GM21423 (cell line): ENCODE data around the gene MAGEA4.

Experiments used
- ATAC-seq: cut with Tn5 transposase; IDR thresholded peaks from one replicate; pipeline ENCODE4 v1.9.1; 2021; ENCODE audit warnings: mild to moderate bottlenecking, moderate library complexity; ENCODE audit not compliant: unreplicated experiment

MAGEA4 gene

DNA sequence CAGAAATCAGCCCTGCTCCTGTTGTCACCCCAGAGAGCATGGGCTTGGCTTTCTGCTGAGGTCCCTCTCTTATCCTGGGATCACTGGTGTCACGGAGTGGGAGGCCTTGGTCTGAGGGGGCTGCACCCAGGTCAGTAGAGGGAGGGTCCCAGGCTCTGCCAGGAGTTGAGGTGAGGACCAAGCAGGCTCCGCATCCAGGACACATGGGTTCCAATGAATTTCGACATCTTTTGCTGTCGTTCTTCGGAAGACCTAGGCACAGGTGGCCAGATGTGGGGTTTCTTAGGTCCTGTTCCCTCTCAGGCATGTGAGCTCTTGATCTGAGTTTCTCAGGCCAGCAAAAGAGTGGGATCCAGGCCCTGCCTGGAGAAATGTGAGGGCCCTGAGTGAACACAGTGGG lies 10.0 kb downstream of the MAGEA4 start:
- ATAC-seq: no peak

DNA sequence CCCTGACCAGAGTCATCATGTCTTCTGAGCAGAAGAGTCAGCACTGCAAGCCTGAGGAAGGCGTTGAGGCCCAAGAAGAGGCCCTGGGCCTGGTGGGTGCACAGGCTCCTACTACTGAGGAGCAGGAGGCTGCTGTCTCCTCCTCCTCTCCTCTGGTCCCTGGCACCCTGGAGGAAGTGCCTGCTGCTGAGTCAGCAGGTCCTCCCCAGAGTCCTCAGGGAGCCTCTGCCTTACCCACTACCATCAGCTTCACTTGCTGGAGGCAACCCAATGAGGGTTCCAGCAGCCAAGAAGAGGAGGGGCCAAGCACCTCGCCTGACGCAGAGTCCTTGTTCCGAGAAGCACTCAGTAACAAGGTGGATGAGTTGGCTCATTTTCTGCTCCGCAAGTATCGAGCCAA lies 11.0 kb downstream of the MAGEA4 start:
- no peak for ATAC-seq

DNA sequence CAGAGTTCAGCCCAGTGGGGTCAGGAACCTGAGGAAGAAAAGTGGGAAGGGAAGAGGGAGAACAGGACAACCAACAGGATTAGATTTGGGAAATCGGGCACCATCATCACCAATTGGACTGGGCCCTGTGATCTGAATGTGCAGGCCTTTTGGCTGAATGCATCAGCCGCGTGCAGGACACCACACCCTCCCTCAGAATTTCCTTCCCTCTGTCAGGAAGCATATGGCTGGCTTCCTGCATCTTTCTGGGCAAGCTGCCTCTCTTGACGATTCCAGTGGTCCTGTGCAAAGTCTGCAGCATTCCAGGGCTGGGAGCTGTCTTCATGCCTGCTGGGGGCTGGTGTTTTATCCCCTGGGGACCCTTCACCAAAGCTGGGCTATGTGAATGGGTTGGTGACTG lies 16.4 kb downstream of the MAGEA4 start:
- ATAC-seq: no peak

DNA sequence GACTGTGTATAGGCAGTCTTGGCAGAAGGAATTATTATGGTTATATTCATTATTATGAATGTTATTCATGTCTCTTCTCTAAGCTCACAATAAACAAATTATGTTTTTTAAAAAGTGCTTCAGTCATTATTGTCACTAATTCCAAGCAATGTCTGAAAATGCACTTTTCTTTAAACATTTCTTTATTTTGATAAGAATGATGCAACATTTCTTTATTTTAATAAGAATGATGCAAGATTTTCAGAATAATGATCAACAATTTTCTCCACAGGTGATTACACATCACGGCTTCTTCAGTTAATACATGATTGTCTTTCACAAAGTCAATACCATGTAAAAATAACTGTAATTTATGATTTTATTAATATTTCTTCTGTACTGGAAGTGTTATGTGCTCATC lies 22.7 kb downstream of the MAGEA4 start:
- no peak for ATAC-seq

DNA sequence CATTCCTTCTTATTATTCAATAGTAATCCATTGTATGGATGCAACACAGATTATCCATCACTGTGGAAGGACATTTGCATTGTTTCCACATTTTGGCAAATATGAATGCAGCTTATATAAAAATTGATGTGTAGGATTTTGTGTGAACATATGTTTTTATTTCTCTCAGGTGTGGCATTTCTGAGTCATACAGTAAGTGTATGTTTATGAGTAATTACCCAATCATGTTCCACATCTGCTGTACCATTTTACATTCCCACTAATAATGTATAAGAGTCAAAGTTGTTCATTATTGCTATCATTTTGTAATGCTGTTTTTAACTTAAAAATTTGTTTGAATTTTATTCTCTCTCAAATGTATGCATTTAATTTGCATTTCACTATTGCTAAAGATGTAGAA lies 25.5 kb downstream of the MAGEA4 start:
- ATAC-seq: no peak

DNA sequence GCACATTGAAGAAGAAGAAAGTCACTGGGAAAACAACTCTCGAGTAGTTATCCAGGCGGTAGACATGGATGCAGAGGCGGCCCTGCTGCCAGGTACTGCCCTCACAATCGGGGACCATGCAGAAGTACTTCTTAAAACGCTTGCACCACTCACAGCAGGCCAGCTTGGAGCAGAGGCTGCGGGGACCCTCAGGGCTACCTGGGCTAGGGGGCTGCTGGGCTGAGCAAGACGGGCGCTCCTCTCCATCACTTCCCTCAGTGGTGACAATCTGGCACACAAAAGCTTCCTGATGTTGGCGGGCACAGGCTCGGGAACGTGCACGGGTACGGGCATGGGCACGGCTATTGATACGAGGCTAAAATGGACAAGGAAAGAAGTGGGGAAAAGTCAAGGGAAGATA lies 42.0 kb downstream of the MAGEA4 start:
- ATAC-seq: no peak

DNA sequence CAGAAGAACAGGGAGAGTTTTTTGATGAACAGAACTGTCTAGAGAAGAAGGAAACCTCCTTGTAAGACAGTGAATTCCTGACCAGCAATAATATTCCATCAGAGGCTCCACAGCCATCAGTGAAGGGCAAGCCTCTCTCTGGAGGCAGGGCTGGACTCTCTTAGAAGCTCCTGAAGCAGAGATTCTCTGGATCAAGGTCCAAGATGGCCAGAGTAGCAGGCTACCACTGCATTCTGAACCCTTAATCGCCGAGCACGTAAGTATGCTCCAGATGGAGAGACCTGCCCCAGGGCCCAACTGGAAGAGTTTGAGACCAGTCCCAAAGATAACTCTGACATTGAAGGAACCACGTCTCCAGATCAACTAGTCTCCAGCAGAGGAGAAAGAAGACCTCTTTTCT lies 45.4 kb downstream of the MAGEA4 start:
- no peak for ATAC-seq

DNA sequence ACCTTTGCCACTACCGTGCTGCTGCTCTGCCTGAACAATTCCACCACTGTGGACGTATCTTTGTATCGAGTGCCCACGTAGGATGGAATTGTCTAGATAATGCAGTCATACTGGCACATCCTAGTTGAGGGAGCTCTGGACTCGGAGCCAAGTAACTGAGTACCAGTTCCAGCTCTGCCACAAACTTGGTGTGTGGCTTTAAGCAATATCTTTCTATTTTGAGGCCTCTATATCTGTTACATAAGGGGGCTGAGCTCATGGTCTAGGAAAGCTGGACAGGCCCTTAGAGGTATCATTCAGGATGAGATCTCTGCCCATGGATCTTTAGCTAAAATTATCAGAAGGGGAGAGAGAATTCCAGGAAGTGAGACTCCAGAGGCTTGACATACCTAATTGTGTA lies 49.3 kb downstream of the MAGEA4 start:
- no peak for ATAC-seq

DNA sequence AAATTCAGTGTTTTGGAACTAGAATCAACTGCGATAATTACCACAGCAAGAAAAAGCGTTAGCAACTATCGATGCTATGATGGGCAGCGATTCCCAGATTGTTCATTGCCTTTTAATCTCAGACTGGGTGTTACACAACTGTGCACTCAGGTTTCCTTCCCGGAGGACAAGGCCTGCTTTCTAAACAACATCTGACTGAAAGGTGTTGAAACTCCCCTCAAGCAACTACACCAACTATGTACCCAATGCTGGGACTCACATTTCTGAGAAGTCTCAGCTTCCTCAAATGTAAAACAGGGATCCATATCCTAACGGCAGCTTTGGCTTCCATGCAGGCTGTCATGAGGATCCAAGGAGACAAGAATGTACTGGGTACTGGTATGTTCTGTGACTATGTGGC lies 53.5 kb downstream of the MAGEA4 start:
- no peak for ATAC-seq

DNA sequence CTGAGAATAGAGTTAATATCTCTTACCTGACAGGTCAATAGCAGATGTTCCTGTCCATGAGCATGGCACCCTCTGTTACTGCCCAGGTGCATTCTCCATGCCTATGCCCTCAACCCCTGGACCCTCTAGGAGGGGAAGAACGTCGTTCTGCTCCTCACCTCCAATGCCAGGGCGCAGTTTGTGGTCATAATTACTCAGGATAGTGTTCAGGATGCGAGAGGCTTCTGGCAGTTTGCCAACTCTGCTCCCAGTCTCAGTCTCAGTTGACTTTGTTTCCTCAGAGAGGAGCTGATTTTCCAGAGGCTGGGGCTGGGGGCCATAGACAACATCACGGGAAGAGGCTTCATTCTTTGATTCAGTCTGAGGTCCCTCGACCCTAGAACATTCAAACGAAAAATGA lies 57.3 kb downstream of the MAGEA4 start:
- ATAC-seq: no peak

DNA sequence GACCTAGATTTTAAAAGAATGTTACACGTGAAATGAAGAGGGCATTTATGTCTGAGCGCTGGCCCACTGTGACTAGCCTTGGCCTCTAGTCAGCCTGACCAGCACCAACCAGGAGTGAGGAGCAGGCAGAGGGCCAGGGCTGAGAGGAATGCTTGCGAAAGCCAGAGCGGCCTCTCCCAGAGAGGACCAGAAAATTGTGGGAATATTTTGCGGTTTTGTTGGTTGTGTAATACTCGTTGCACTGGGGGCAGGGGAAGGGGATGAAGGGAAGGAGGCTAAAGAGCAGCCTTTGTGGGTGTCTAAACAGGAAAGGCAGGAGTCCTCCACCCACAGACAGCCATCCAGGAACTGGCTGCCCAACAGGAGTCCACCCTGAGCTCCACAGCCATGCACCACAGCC lies 58.0 kb downstream of the MAGEA4 start:
- ATAC-seq: no peak

DNA sequence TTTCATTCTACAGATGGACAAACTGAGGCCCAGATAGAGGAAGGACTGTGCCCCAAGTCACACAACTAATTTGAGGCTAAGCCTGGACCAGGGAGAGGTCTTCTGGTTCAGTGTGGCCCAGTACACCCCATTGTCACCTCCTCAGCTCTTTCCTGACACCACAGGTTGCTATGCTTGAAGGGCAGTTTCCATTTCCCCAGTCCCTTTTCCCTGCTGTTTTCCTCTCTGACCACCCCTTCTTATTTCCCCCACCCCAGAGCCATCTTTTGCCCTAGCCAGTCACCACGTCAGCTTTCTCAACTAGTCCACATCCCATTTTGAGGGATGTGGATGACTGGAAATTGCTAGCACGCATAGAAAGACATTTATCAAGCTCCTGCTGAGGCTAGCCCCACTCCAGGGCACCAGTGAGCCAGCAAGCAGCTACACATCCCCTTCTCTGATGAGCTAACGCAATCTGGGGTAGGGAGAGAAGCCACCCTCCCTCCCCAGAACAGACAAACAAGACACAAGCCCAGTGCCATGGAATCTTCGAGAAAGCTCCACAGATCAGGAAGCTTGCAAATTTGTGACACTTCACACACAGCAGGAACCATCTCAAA lies 60.5 kb downstream of the MAGEA4 start:
- ATAC-seq: no peak

DNA sequence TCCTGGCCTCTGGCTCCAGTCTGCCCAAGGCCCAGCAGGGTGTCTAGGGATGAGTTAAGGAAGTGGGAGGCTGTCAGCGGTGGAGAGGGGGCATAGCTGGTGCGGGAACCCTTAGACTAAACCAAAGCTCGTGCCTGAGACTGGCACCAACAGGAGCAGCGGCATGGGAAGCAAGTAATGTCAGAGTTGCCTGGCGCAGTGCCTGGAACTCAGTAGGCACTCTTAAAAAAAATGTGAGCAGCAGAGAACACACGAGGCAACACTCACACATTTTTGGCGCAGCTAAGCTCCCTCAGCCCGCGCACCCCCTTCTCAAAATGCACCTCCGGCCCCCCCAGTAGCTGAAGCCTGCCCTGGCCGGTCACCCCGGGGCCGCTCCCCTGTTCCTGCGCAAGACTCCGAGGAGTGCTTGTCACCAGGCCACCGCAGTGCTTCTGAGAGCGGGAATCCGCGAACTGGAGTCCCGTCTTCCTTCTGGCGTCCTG lies 61.2 kb downstream of the MAGEA4 start:
- ATAC-seq: no peak
